Measurements from ENCODE around the gene TUBA4A. TPM values are rescaled to one million over a fixed set of nuclear protein-coding genes. Genes with fewer than 3 reads are reported as not detected.
"Not testable (repeated sequence)": the region's sequence is repeated elsewhere in the genome, so short reads cannot be mapped to it uniquely, and the experiment has no call there.

Gene TUBA4A
- total RNA-seq, 1 donor from 2014 or later: 29.0 TPM

DNA sequence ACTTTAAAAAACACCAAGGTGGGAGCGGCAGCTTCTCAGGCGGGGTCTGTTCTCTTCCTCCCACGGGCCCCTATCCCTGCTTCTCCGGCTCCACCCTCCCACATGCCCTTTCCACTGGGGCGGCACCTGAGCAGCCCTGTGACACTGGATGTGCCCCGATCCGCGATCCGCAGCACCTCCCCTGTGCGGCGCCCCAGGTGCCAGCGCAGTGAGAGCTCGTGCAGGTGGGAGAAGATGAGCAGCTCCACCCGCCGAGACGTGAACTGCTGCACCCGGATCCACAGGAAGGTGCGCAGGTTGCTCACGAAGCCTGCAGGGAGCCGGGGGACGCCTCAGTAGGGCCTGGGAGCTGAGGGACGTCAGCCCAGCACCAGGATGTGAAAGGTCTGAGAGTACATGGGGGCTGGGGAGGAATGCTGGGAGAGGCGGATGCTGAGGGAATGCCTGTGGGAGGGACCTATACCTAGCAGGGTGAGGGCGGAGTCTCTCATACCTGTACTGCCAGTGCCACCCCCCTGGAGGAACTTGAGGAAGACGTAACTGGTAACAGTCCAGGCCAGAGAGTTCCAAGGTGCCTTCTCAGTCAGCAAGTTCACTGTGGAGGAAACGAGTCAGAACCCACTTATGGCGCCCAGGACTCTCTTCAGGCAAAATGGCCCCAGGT lies 37.7 kb downstream of the TUBA4A start:
- DNase-seq (ENCODE audit: low spot score): no peak

DNA sequence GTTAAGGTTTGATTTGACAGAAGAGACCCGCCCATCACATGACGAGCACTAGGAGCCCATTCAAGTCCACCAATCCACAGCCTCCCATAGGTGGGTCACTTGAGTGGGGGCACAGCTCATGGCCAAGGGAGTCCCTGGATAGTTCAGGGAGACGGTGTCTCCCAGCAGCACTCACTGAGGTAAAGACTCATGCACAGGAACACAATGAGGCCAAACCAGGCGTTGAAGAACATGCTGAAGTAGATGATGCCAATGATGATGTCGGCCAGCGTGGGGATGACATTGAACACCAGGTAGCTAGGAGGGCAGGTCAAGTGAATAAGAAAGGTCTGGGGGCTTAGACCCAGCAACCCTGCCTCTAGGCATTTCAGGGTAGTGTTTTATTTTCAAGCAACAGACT lies 38.9 kb downstream of the TUBA4A start:
- no peak for DNase-seq (ENCODE audit: low spot score)
- ATAC-seq: no peak

More for the DNA sequence above, 37.7 kb downstream of the TUBA4A start:
- no peak for ATAC-seq

DNA sequence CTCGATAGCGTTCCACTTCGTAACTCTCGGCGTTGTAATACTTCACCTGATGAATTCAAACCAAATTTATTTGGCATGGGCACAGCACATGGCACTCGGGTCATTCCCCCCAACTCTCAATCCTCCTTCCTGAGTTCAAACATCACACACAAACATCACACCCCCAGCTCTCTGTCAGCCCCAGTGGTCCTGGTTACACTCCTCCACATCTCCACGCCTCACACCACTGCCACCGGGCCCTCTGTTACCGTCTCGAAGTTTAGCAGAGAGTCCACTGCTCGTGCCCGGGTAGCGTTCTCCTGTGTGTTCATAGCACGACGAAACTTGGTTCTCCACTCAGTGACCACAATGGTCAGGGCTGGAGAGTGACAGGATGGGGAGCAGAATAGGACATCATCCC lies 39.6 kb downstream of the TUBA4A start:
- no peak for ATAC-seq
- no peak for DNase-seq (ENCODE audit: low spot score)

DNA sequence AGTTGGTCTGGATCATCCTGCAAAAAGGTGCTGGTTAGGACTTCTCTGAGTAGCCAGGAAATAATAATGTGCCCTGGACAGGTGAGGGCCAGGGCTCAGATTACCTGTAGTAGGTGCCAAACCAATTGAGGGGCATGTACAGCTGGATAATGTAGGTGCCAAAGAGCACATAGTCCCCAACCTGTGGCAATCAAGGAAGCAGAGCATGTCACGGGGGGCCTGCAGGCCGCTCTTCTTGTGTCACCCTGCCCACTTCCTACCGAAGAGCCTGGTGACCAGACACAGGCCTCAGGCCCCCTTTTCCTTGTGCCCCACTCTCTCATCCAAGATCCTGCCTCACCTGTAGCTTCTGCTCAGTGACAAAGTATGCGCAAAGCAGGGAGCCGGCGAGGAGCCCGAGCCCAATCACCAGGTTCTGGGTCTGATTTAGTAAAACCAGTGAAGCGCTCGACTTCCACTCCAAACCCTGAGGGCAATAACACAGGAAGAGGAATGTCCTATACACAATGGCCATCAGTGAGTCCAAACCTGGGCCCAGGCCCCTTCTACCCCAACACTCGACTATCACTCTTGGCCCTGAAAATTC lies 40.1 kb downstream of the TUBA4A start:
- ATAC-seq: no peak
- no peak for DNase-seq (ENCODE audit: low spot score)

DNA sequence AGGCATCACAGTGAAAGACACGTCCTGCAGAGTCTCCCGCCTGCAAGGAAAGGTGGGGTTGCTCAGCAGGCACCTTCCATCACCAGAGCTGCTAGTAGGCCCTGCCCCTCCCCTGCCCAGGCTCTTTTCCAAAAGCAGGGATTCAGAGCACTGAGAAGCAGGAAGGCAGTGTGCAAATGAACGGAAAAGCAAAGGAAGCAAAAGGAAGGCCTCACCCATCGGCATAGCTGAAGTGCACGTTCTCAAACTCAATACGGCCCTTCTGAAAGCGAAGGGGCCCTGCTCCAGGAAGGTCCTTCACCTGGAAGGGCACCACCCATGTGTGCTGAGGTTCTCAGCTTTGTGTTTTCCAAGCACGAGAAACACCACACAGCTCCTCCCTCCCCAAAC lies 40.7 kb downstream of the TUBA4A start:
- DNase-seq (ENCODE audit: low spot score) (no peak), ATAC-seq (no peak)

DNA sequence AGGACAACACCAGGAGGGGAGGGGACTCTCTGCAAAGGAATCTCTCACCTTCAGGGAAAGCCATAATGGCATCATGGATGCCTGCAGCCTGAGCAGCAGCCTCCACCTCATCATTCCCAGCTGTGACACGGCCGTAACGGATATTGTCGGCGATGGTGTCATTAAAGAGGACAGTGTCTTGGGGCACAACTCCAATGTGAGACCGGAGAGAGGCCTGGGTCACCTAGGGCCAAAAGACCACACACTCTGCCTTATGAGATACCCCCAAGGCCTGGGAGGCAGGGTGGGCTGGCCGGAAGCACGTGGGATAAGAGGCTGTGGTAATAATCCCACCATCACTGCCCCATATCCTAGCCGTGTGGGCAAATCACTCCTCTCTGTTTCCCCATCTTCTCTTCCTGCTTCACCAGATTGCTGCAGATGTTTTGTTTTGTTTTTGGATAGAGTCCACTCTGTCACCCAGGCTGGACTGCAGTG lies 42.8 kb downstream of the TUBA4A start:
- no peak for DNase-seq (ENCODE audit: low spot score)
- no peak for ATAC-seq

DNA sequence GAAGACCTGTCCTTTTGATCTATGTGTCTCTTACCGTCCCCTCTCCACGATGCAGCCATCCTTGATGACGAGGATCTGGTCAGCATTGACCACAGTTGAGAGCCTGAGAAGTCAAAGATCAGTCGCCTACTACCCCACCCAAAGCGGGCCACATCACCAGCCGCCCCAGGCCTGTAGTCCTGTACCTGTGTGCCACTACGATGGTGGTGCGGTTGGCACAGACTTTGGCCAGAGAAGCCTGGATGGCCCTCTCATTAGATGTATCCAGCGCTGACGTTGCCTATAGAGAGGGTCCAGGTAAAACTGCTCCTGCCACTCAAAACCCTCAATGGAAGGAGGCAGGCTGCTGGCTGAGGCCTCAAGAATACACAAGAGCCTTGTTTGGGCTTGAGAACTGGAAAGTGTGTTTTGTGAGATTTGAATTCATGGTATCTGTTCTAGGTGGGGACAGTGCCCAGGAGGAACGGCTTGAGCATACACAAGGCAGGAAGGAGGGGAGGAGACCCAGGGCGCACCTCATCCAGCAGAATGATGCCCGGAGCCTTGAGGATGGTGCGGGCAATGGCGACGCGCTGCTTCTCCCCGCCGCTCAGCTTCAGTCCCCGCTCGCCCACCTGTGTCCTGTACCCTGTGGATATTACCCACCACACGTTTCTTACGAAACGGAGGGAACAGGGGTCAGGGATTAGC lies 43.4 kb downstream of the TUBA4A start:
- ATAC-seq: no peak
- no peak for DNase-seq (ENCODE audit: low spot score)

DNA sequence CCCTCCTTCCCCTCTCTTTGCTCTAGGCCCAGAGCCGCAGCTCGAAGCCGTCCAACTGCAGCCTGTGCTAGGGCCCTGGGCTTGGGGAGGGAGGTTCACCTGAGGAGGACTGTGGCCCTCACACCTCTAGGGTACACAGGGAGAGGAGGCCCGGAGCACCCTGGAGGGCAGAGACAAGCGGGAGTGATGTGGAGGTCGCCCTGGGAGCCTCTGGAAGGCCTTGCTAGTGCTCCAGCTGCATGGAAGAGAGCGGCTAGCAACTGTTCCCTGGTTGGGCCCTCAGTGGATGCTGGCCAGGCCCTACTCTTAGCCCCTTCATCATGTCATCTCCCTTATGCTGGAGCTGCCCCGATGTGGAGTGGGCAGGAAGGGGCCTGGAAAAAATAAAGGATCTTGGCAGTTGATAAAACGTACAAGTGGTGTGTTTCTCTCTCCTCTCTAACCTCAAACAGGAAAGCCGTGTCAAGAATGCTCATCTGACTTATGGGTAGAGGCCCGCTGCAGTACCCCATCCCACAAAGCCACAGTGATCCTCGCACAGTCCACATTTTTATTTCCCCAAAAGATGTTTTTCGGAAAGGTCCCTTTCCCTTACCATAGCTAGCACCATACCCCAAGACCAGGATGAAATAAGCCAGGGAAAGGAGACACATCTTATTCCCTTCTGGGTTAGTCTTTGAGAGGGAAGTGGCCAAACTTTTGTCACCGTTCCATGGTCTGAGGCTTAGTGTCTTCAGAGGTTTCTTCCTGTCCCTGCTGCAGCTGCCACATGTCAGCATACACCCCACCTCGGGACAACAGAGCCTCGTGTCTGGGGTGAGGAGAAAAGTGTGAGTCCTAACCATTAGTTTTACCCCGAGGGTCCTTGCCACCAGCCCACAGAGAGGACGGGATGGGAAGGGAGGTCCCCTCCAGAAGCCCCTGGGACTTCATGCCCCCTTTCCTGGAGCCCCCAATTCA lies 44.2 kb downstream of the TUBA4A start:
- DNase-seq (ENCODE audit: low spot score): no peak

DNA sequence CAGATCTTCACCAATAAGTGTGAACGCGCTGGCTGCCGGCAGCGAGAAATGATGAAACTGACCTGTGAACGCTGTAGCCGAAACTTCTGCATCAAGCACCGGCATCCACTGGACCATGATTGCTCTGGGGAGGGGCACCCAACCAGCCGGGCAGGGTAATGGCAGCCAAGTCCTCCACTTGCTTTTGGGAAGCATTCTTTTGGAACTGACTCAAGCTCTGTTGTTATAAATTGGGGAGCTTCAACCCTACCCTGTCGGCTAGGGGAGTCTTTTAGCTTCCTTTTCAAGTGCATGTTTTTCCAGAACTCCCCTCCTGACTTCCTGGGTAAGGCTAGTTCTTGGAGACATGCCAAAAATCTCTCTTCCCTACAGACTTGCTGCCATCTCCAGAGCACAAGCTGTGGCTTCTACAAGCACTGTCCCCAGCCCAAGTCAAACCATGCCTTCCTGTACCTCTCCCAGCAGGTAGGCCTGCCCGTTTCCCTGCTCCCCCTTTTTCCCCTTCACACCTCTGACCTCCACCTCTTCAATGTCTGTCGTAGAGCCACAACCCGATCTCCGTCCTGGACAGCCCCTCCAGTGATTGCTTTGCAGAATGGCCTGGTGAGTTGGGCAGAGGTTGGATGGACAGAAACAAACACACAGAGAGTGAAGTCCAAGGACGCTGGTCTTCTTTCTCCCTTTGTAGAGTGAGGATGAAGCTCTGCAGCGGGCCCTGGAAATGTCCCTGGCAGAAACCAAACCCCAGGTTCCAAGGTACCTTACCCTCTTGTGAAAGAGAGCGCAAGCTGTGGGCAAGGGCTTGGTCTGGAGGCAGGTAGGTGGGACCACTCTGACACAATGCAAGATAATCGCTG lies 45.6 kb downstream of the TUBA4A start:
- peak; percentile 8 for ATAC-seq
- DNase-seq (ENCODE audit: low spot score): no peak

More for the DNA sequence above, 44.2 kb downstream of the TUBA4A start:
- ATAC-seq: no peak

DNA sequence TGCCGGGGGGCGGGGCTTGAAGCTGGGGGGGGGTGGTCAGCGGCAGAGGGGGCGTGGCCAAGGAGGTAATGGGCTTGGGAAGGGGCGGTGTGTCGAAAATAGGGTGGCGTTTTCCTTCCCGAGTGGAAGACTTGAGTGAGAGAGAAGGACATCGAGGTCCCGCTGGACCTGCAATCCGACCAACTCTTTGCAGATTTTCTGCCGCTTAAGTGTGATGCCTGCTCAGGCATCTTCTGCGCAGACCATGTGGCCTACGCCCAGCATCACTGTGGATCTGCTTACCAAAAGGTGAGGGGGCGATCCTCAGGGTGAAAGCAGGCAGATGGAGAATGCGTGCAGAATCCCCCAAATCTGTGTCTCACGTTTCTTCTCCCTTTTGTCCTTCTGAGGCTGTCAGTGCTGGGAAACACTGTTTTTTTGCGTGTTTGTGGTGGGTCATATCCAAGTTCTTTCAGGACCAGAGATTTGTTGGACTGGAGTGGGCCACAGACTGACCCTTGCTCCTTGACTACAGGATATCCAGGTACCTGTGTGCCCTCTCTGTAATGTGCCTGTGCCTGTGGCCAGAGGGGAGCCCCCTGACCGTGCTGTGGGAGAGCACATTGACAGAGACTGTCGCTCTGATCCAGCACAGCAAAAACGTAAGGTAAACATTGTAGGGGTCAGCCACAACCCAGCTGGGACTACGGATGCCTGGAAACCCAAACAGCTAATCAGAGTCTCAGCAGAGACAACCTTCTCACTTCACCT lies 46.4 kb downstream of the TUBA4A start:
- peak; percentile 0 for ATAC-seq
- peak; percentile 48 for DNase-seq (ENCODE audit: low spot score)

DNA sequence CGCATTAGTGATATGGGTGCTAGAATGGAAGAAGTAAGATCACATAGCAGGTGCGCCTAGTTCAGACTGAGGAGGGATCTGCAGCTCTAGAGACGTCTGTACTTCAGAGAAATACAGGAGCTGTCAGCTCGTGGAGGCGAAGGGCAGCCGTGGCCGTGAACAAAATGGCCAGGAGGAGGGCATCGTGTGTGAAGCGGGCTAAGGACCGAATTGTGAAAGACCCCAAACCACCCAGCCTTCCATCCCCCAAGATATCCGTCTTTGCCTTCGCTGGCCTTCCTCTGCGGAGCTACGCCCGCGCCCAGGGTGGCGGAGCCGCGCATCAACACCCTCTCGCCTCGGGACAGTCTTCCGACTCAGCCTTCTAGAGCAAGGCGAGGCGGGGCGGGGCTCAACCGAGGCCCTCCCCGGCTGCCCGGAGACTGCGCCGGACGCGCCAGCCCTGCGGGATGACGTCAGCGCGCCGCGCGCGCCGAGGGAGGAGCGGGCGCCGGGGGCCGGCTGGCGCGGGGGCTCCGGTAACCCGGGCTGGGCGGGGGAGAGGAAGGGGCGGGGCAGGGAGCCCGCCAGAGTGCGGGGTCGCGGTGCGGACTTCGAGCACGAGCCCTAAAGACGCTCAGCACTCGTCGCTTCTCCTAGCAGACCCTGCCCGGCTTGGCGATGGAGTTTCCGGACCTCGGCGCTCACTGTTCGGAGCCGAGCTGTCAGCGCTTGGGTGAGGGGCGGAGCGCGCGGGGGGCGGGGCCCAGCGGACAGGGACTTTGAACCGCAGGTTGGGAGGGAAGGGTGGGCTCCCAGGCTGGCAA lies 47.2 kb downstream of the TUBA4A start, which contains the start of gene ZFAND2B:
TSS of gene ZFAND2B (plus strand) at position 455 of the 806 bp plus-strand sequence. CDS start at position 661, 206 bp downstream.
- peak; percentile 96 for DNase-seq (ENCODE audit: low spot score)
- ATAC-seq: peak; percentile 90

DNA sequence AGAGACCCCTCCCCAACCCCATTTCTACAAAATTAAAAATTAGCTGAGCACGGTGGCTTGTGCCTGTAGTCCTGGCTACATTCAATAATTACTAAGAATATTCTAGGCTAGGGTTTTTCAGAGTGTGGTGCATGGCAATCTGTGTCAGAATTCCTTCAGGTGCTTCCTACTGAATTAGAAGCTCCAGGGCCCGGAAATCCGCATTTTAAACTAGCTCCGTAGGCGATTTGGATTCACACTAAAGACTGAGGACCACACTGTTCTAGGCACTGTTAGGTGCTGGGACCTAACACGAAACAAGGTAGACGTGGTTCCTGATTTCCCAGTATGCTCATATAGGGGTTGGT lies 47.8 kb downstream of the TUBA4A start:
- DNase-seq (ENCODE audit: low spot score): no peak

DNA sequence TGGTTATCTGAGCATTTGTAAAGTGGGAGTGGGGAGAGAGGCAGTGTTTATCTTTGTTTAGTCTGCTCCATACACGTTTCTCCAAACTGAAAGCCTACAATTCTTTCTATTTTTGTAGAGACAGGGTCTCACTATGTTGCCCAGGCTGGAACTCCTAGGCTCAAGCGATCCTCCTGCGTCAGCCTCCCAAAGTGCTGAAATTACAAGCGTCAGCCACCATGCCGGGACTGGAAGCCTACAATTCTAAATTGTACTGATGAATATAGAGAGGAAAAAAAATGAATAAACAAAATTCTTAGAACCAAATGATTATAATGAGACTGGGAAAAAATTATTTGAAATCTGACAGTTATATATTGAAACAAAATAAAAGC lies 48.6 kb downstream of the TUBA4A start:
- no peak for DNase-seq (ENCODE audit: low spot score)

More for the DNA sequence above, 47.8 kb downstream of the TUBA4A start:
- no peak for ATAC-seq

DNA sequence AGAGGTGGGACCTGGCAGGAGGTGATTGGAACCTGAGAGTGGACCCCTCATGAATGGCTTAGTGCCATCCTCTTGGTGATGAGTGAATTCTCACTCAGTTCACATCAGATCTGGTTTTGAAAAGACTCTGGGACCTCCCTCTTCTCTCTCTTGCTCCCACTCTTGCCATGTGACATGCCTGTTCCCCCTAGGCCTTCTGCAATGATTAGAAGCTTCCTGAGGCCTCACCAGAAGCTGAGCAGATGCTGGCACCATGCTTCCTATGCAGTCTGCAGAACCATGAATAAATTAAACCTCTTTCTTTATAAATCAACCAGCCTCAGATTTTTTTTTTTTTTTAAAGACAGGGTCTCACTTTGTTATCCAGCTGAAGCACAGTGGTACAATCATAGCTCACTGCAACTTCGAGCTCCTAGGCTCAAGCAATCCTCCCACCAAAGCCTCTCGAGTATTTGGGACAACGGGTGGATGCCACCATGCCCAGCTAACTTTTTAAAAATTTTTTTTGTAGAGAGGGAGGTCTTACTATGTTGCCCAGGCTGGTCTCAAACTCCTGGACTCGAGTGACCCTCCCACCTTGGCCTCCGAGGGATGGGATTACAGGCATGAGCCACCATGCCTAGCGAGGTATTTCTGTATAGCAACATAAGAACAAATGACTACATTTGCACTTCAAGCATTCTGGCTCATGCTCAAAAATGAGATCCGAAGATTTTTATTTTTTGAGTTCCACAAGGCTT lies 49.1 kb downstream of the TUBA4A start:
- ATAC-seq (no peak), DNase-seq (ENCODE audit: low spot score) (no peak)

More for the DNA sequence above, 48.6 kb downstream of the TUBA4A start:
- ATAC-seq: no peak

DNA sequence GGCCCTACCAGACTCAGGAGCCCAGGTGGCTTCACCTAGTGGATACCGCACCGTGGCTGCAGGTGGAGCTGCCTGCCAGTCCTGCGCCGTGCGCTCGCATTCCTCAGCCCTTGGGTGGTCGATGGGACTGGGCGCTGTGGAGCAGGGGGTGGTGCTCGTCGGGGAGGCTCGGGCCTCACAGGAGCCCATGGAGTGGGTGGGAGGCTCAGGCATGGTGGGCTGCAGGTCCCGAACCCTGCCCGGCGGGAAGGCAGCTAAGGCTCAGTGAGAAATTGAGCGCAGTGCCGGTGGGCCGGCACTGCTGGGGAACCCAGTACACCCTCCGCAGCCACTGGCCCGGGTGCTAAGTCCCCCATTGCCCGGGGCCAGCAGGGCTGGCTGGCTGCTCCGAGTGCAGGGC lies 52.4 kb downstream of the TUBA4A start:
- not testable (repeated sequence) for ATAC-seq; DNase-seq (ENCODE audit: low spot score)

DNA sequence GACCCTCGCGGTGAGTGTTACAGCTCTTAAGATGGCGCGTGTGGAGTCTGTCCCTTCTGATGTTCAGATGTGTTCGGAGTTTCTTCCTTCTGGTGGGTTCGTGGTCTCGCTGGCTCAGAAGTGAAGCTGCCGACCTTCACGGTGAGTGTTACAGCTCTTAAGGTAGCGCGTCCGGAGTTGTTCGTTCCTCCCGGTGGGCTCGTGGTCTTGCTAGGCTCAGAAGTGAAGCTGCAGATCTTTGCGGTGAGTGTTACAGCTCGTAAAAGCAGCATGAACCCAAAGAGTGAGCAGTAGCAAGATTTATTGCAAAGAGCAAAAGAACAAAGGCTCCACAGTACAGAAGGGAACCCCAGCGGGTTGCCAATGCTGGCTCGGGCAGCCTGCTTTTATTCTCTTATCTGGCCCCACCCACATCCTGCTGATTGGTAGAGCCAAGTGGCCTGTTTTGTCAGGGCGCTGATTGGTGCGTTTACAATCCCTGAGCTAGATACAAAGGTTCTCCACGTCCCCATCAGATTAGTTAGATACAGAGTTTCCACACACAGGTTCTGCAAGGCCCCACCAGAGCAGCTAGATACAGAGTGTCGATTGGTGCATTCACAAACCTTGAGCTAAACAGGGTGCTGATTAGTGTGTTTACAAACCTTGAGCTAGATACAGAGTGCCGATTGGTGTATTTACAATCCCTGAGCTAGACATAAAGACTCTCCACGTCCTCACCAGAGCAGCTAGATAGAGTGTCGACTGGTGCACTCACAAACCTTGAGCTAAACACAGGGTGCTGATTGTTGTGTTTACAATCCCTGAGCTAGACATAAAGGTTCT lies 53.0 kb downstream of the TUBA4A start:
- not testable (repeated sequence) for ATAC-seq; DNase-seq (ENCODE audit: low spot score)

Data from left lobe of liver (tissue), 2 donors.